ENCODE data around the gene GNB1. TPM values are rescaled to one million over a fixed set of nuclear protein-coding genes. Genes with fewer than 3 reads are reported as not detected.

The GNB1 gene
- total and polyA plus RNA-seq, 2 experiments from 2014 or later, result 134 to 175 TPM

GRCh38 chr1:1881727-1882126 lies 9.2 kb downstream of the GNB1 start:
- Histone ChIP-seq H3K27ac (peak overlapping the region; percentile 21), H4K20me1 (ENCODE audit: insufficient read depth, poor library complexity, severe bottlenecking) (peaks cover 100% of the 10 kb centered on the region), H3K9me2 (replicated peaks; ENCODE audit: insufficient read depth) (no peaks in the 10 kb centered on the region), H3K36me3 (replicated peaks; ENCODE audit: insufficient read depth, low read depth) (no peaks in the 10 kb centered on the region), H3K4me1 (ENCODE audit: insufficient read depth) (peaks cover 32% of the 10 kb centered on the region), H3K79me2 (peaks cover 100% of the 10 kb centered on the region), H3K4me2 (peak overlapping the region; percentile 62), H3K9me3 (ENCODE audit: low read depth) (no peaks in the 10 kb centered on the region), H2AFZ (no peak overlapping the region), H3K4me3 (no peak overlapping the region), H3K27me3 (no peaks in the 10 kb centered on the region)
- 79% methylated on average over 6 of the region's 6 CpGs for WGBS (ENCODE audit: low lambda C conversion rate, missing lambda C conversion rate)
- TF ChIP-seq EZH2phosphoT487 (IDR thresholded peaks at IDR 0.05; ENCODE audit: low read depth, severe bottlenecking, unreplicated experiment) (no peak), CTCF (IDR thresholded peaks at IDR 0.05; ENCODE audit: poor library complexity) (no peak), EZH2 (IDR thresholded peaks at IDR 0.05; ENCODE audit: borderline replicate concordance) (no peak)
- no peak for DNase-seq (ENCODE audit: low spot score)

GRCh38 chr1:1880617-1881312 lies 10.1 kb downstream of the GNB1 start:
- peak overlapping the region; percentile 62 for H3K4me2 ChIP-seq
- TF ChIP-seq EZH2phosphoT487 (IDR thresholded peaks at IDR 0.05; ENCODE audit: low read depth, severe bottlenecking, unreplicated experiment), result no peak
- TF ChIP-seq EZH2 (IDR thresholded peaks at IDR 0.05; ENCODE audit: borderline replicate concordance), result no peak
- no peak for TF ChIP-seq CTCF (IDR thresholded peaks at IDR 0.05; ENCODE audit: poor library complexity)
- H3K4me1 ChIP-seq (ENCODE audit: insufficient read depth), result peaks cover 32% of the 10 kb centered on the region
- no peak overlapping the region for H3K4me3 ChIP-seq
- H3K36me3 ChIP-seq (replicated peaks; ENCODE audit: insufficient read depth, low read depth), result no peaks in the 10 kb centered on the region
- no peak overlapping the region for H2AFZ ChIP-seq
- H3K27me3 ChIP-seq, result no peaks in the 10 kb centered on the region
- H3K79me2 ChIP-seq, result peaks cover 100% of the 10 kb centered on the region
- H4K20me1 ChIP-seq (ENCODE audit: insufficient read depth, poor library complexity, severe bottlenecking), result peaks cover 100% of the 10 kb centered on the region
- no peak for DNase-seq (ENCODE audit: low spot score)
- no peaks in the 10 kb centered on the region for H3K9me3 ChIP-seq (ENCODE audit: low read depth)
- H3K9me2 ChIP-seq (replicated peaks; ENCODE audit: insufficient read depth), result no peaks in the 10 kb centered on the region
- H3K27ac ChIP-seq, result peak overlapping the region; percentile 21
- WGBS (ENCODE audit: low lambda C conversion rate, missing lambda C conversion rate), result 58% methylated on average over 13 of the region's 13 CpGs

GRCh38 chr1:1879942-1880341 lies 10.9 kb downstream of the GNB1 start:
- TF ChIP-seq EZH2 (IDR thresholded peaks at IDR 0.05; ENCODE audit: borderline replicate concordance) (no peak), EZH2phosphoT487 (IDR thresholded peaks at IDR 0.05; ENCODE audit: low read depth, severe bottlenecking, unreplicated experiment) (no peak), CTCF (IDR thresholded peaks at IDR 0.05; ENCODE audit: poor library complexity) (no peak)

More at GRCh38 chr1:1879942-1880341, 10.9 kb downstream of the GNB1 start:
- Histone ChIP-seq H3K4me2 (no peak overlapping the region), H3K27me3 (no peaks in the 10 kb centered on the region), H3K36me3 (replicated peaks; ENCODE audit: insufficient read depth, low read depth) (no peaks in the 10 kb centered on the region), H3K4me1 (ENCODE audit: insufficient read depth) (peaks cover 32% of the 10 kb centered on the region), H3K4me3 (no peak overlapping the region), H3K9me2 (replicated peaks; ENCODE audit: insufficient read depth) (no peaks in the 10 kb centered on the region), H4K20me1 (ENCODE audit: insufficient read depth, poor library complexity, severe bottlenecking) (peaks cover 100% of the 10 kb centered on the region), H3K9me3 (ENCODE audit: low read depth) (no peaks in the 10 kb centered on the region), H2AFZ (no peak overlapping the region), H3K79me2 (peaks cover 100% of the 10 kb centered on the region), H3K27ac (no peak overlapping the region)
- 97% methylated on average over 5 of the region's 5 CpGs for WGBS (ENCODE audit: low lambda C conversion rate, missing lambda C conversion rate)
- no peak for DNase-seq (ENCODE audit: low spot score)
